OCI-M2 (cell line): ENCODE results near the gene TKFC.

Experiments used
- DNase-seq: peaks from one replicate; lab custom pipeline; 2025; ENCODE audit not compliant: unreplicated experiment; lab: John Stamatoyannopoulos, UW

The TKFC gene

GRCh38 chr11:61315260-61315659 is 17.8 kb upstream of the TKFC start:
- DNase-seq = no peak

GRCh38 chr11:61325649-61326414 is 7.2 kb upstream of the TKFC start:
- no peak for DNase-seq

- DNase-seq = no peak
These were observed 5.4 kb upstream of the TKFC start for GRCh38 chr11:61327669-61328071.

- DNase-seq = no peak
These were observed 4.7 kb upstream of the TKFC start for GRCh38 chr11:61328351-61328750.

- DNase-seq = no peak
These were observed 3.2 kb upstream of the TKFC start for GRCh38 chr11:61329871-61330270.

- DNase-seq = no peak
These were observed 1.4 kb upstream of the TKFC start for GRCh38 chr11:61331651-61332050.

- DNase-seq = no peak
These were observed 689 bp upstream of the TKFC start for GRCh38 chr11:61332281-61332796.

GRCh38 chr11:61333550-61334433 is 764 bp downstream of the TKFC start:
- DNase-seq = no peak

- no peak for DNase-seq
These were observed 1.7 kb downstream of the TKFC start for GRCh38 chr11:61334434-61335354.

- no peak for DNase-seq
These were observed 2.3 kb downstream of the TKFC start for GRCh38 chr11:61335355-61335710.

GRCh38 chr11:61336171-61336935 is 3.3 kb downstream of the TKFC start:
- DNase-seq = no peak

- no peak for DNase-seq
These were observed 4.9 kb downstream of the TKFC start for GRCh38 chr11:61337706-61338470.

- no peak for DNase-seq
These were observed 5.9 kb downstream of the TKFC start for GRCh38 chr11:61338783-61339489.

GRCh38 chr11:61339490-61339878 is 6.5 kb downstream of the TKFC start:
- DNase-seq = no peak

- DNase-seq = no peak
These were observed 8.0 kb downstream of the TKFC start for GRCh38 chr11:61340979-61341378.

- no peak for DNase-seq
These were observed 8.7 kb downstream of the TKFC start for GRCh38 chr11:61341706-61342105.

GRCh38 chr11:61342207-61342803 is 9.3 kb downstream of the TKFC start:
- DNase-seq = no peak
